ENCODE results near the gene IER3. TPM values are rescaled to one million over a fixed set of nuclear protein-coding genes. Genes with fewer than 3 reads are reported as not detected.

The IER3 gene
- total and polyA plus RNA-seq, 2 of the 13 experiments (the other 11 are each of a cell fraction or from before 2014, with no cell fraction given): 51.1 to 131 TPM

DNA sequence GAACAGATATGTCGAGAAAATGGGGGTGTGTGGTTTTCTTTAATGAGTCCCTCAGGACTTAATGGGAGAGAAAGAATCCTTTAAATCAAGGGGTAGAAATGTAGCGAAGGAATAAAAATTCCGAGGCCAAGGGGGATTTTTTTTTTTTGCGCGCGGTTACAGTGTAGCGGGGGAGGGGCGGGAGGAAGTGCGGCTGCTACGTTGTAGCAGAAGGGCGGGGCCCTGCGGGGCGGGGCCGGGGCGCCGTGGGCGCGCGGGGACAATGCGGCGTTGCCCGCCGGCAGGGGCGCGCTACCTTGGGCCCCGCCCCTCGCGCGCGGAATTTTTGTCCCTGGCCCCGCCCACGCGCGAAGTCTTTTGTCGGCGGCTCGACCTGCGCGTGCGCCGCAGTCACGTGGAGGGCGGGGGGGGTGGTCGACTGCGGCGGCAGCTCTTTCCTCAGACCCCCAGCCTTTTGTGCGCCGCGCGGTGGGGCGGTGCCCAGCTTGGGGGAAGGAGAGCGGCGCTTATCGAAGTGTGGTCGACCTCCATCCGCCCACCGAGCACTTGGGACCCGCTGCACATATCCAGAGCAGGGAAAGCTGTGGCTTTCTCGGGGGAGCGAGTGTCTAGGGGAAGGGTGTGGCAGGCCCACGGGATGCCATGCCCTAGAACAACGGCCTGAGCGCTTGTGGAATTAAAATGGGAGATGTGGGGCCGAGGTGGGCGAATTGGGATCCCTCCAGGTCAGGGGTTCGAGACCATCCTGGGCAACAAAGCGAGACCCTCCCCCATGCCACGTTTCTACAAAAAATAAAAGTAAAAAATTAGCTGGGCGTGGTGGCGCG, 22.9 kb downstream of the IER3 start (continued):
- TF ChIP-seq, protein P1, sequence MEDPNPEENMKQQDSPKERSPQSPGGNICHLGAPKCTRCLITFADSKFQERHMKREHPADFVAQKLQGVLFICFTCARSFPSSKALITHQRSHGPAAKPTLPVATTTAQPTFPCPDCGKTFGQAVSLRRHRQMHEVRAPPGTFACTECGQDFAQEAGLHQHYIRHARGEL (CRISPR knock-in tag; IDR thresholded peaks at IDR 0.05): no peak; the same call in 1 of the 2 replicates
- 0 out of 2 replicates have a peak, but pooled peaks have one; percentile 23 for TF ChIP-seq EED (CRISPR knock-in tag; IDR thresholded peaks at IDR 0.05)
- no peak for TF ChIP-seq SMAD3 (CRISPR knock-in tag; IDR thresholded peaks at IDR 0.05)
- TF ChIP-seq ZNF230 (CRISPR knock-in tag; IDR thresholded peaks at IDR 0.05): no peak; the same call in 1 of the 2 replicates
- TF ChIP-seq KAT7 (CRISPR knock-in tag; IDR thresholded peaks at IDR 0.05; ENCODE audit: borderline replicate concordance): no peak; the same call in 1 of the 2 replicates
- TF ChIP-seq, protein P2, sequence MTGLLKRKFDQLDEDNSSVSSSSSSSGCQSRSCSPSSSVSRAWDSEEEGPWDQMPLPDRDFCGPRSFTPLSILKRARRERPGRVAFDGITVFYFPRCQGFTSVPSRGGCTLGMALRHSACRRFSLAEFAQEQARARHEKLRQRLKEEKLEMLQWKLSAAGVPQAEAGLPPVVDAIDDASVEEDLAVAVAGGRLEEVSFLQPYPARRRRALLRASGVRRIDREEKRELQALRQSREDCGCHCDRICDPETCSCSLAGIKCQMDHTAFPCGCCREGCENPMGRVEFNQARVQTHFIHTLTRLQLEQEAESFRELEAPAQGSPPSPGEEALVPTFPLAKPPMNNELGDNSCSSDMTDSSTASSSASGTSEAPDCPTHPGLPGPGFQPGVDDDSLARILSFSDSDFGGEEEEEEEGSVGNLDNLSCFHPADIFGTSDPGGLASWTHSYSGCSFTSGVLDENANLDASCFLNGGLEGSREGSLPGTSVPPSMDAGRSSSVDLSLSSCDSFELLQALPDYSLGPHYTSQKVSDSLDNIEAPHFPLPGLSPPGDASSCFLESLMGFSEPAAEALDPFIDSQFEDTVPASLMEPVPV (CRISPR knock-in tag; IDR thresholded peaks at IDR 0.05): no peak; the same call in 1 of the 2 replicates
- no peak for TF ChIP-seq RARA (CRISPR knock-in tag; IDR thresholded peaks at IDR 0.05)
- no peak for TF ChIP-seq ZNF101 (CRISPR knock-in tag; IDR thresholded peaks at IDR 0.05; ENCODE audit: borderline replicate concordance, low read depth)
- TF ChIP-seq RXRA (CRISPR knock-in tag; IDR thresholded peaks at IDR 0.05): peak; percentile 74
- TF ChIP-seq ZFP82 (CRISPR knock-in tag; IDR thresholded peaks at IDR 0.05; ENCODE audit: borderline replicate concordance): 0 out of 2 replicates have a peak, but pooled peaks have one; percentile 6
- no peak for TF ChIP-seq ZSCAN29 (CRISPR knock-in tag; conservative IDR thresholded peaks at IDR 0.05)
- no peak for TF ChIP-seq SMAD9 (CRISPR knock-in tag; IDR thresholded peaks at IDR 0.05)
- peak; percentile 66 for TF ChIP-seq KAT8 (CRISPR knock-in tag; IDR thresholded peaks at IDR 0.05)
- TF ChIP-seq DNMT1 (CRISPR knock-in tag; IDR thresholded peaks at IDR 0.05): 0 out of 2 replicates have a peak, but pooled peaks have one; percentile 66
- TF ChIP-seq HMG20B (CRISPR knock-in tag; conservative IDR thresholded peaks at IDR 0.05): no peak
- TF ChIP-seq POGZ (CRISPR knock-in tag; IDR thresholded peaks at IDR 0.05): peak; percentile 18; the same call in 1 of the 2 replicates
- TF ChIP-seq, protein P3, sequence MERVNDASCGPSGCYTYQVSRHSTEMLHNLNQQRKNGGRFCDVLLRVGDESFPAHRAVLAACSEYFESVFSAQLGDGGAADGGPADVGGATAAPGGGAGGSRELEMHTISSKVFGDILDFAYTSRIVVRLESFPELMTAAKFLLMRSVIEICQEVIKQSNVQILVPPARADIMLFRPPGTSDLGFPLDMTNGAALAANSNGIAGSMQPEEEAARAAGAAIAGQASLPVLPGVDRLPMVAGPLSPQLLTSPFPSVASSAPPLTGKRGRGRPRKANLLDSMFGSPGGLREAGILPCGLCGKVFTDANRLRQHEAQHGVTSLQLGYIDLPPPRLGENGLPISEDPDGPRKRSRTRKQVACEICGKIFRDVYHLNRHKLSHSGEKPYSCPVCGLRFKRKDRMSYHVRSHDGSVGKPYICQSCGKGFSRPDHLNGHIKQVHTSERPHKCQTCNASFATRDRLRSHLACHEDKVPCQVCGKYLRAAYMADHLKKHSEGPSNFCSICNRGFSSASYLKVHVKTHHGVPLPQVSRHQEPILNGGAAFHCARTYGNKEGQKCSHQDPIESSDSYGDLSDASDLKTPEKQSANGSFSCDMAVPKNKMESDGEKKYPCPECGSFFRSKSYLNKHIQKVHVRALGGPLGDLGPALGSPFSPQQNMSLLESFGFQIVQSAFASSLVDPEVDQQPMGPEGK (CRISPR knock-in tag; IDR thresholded peaks at IDR 0.05): peak; percentile 92
- no peak; the same call in 1 of the 2 replicates for TF ChIP-seq ZNF558 (CRISPR knock-in tag; IDR thresholded peaks at IDR 0.05; ENCODE audit: borderline replicate concordance)
- TF ChIP-seq ZNF326 (CRISPR knock-in tag; IDR thresholded peaks at IDR 0.05; ENCODE audit: borderline replicate concordance): peak; percentile 88; the same call in 1 of the 2 replicates
- TF ChIP-seq, protein P4, sequence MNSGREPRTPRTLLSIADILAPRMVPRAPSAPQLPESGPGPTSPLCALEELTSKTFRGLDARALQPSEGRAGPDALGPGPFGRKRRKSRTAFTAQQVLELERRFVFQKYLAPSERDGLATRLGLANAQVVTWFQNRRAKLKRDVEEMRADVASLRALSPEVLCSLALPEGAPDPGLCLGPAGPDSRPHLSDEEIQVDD (CRISPR knock-in tag; IDR thresholded peaks at IDR 0.05; ENCODE audit: borderline replicate concordance): no peak
- TF ChIP-seq, protein P5, sequence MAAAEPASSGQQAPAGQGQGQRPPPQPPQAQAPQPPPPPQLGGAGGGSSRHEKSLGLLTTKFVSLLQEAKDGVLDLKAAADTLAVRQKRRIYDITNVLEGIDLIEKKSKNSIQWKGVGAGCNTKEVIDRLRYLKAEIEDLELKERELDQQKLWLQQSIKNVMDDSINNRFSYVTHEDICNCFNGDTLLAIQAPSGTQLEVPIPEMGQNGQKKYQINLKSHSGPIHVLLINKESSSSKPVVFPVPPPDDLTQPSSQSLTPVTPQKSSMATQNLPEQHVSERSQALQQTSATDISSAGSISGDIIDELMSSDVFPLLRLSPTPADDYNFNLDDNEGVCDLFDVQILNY (CRISPR knock-in tag; conservative IDR thresholded peaks at IDR 0.05): peak; percentile 38; the same call in 1 of the 2 replicates
- no peak for TF ChIP-seq LCORL (IDR thresholded peaks at IDR 0.05)
- peak; percentile 45; the same call in 1 of the 2 replicates for TF ChIP-seq LCORL (CRISPR knock-in tag; IDR thresholded peaks at IDR 0.05)
- peak; percentile 92 for TF ChIP-seq ARNTL (CRISPR knock-in tag; IDR thresholded peaks at IDR 0.05)
- peak; percentile 93 for TF ChIP-seq ZBTB7A (CRISPR knock-in tag; IDR thresholded peaks at IDR 0.05)
- peak; percentile 60; the same call in 1 of the 2 replicates for TF ChIP-seq TOPORS (CRISPR knock-in tag; IDR thresholded peaks at IDR 0.05)
